Activated T-helper 17 cell treated with anti-CD3 and anti-CD28 coated beads, Interleukin-2, amount 50 U/mL, for 72 hours (primary cell): Measurements from ENCODE around the gene CCDC85C. TPM values are rescaled to one million over a fixed set of nuclear protein-coding genes. Genes with fewer than 3 reads are reported as not detected.

Experiments used
- ATAC-seq: fragments of 150-1000 bp; cut with Tn5 transposase; replicated peaks from 2 replicates; pipeline ENCODE4 v1.10.0; 2021; ENCODE audit warnings: mild to moderate bottlenecking, moderate library complexity
- H3K27ac Mint-ChIP-seq: one replicate; pipeline ENCODE4 v1.8.0; 2022; ENCODE audit warnings: mixed read lengths
- H3K27me3 Mint-ChIP-seq: one replicate; pipeline ENCODE4 v1.8.0; 2022; ENCODE audit warnings: mixed read lengths
- H3K36me3 Mint-ChIP-seq: one replicate; pipeline ENCODE4 v1.8.0; 2022; ENCODE audit warnings: low read depth, mild to moderate bottlenecking, mixed read lengths
- H3K4me1 Mint-ChIP-seq: one replicate; pipeline ENCODE4 v1.8.0; 2022; ENCODE audit warnings: mixed read lengths
- H3K4me3 Mint-ChIP-seq: one replicate; pipeline ENCODE4 v1.8.0; 2022; ENCODE audit warnings: mild to moderate bottlenecking, mixed read lengths
- H3K9me3 Mint-ChIP-seq: one replicate; pipeline ENCODE4 v1.8.0; 2022; ENCODE audit warnings: mixed read lengths
- total RNA-seq, 2 donors: library from RNA; stranded (reverse); gene quantifications; one replicate each; pipeline ENCODE4 v1.2.3, GENCODE V29; 2022

CCDC85C gene
- total RNA-seq, 2 donors from 2014 or later: 2.8 to 3.4 TPM

GRCh38 chr14:99514552-99515300 is 89.3 kb downstream of the CCDC85C start:
- no peaks in the 10 kb centered on the region for H3K9me3 Mint-ChIP-seq
- no peaks in the 10 kb centered on the region for H3K4me1 Mint-ChIP-seq
- H3K27ac Mint-ChIP-seq: peak overlapping the region; percentile 36
- no peak overlapping the region for H3K4me3 Mint-ChIP-seq
- H3K27me3 Mint-ChIP-seq: no peaks in the 10 kb centered on the region
- ATAC-seq: no peak
- peaks cover 22% of the 10 kb centered on the region for H3K36me3 Mint-ChIP-seq

- Mint-ChIP-seq H3K27me3 (no peaks in the 10 kb centered on the region), H3K27ac (no peak overlapping the region), H3K4me1 (no peaks in the 10 kb centered on the region), H3K4me3 (no peak overlapping the region), H3K9me3 (no peaks in the 10 kb centered on the region), H3K36me3 (peaks cover 28% of the 10 kb centered on the region)
- no peak for ATAC-seq
Observed at GRCh38 chr14:99513946-99514551, 90.0 kb downstream of the CCDC85C start.

GRCh38 chr14:99513183-99513694 is 90.8 kb downstream of the CCDC85C start:
- ATAC-seq: no peak
- H3K36me3 Mint-ChIP-seq: peaks cover 37% of the 10 kb centered on the region
- no peak overlapping the region for H3K27ac Mint-ChIP-seq
- no peaks in the 10 kb centered on the region for H3K9me3 Mint-ChIP-seq
- H3K27me3 Mint-ChIP-seq: no peaks in the 10 kb centered on the region
- H3K4me1 Mint-ChIP-seq: no peaks in the 10 kb centered on the region
- H3K4me3 Mint-ChIP-seq: no peak overlapping the region

- H3K27ac Mint-ChIP-seq: peak overlapping the region; percentile 28
- ATAC-seq: no peak
- no peaks in the 10 kb centered on the region for H3K27me3 Mint-ChIP-seq
- H3K36me3 Mint-ChIP-seq: peaks cover 42% of the 10 kb centered on the region
- H3K9me3 Mint-ChIP-seq: no peaks in the 10 kb centered on the region
- H3K4me1 Mint-ChIP-seq: no peaks in the 10 kb centered on the region
- no peak overlapping the region for H3K4me3 Mint-ChIP-seq
Observed at GRCh38 chr14:99512571-99513182, 91.3 kb downstream of the CCDC85C start.

- H3K9me3 Mint-ChIP-seq: no peaks in the 10 kb centered on the region
- H3K36me3 Mint-ChIP-seq: peaks cover 48% of the 10 kb centered on the region
- H3K4me3 Mint-ChIP-seq: no peak overlapping the region
- no peaks in the 10 kb centered on the region for H3K27me3 Mint-ChIP-seq
- peak overlapping the region; percentile 28 for H3K27ac Mint-ChIP-seq
- no peak for ATAC-seq
- no peaks in the 10 kb centered on the region for H3K4me1 Mint-ChIP-seq
Observed at GRCh38 chr14:99512110-99512449, 91.9 kb downstream of the CCDC85C start.

- ATAC-seq: no peak
- H3K27ac Mint-ChIP-seq: peak overlapping the region; percentile 28
- no peaks in the 10 kb centered on the region for H3K27me3 Mint-ChIP-seq
- H3K36me3 Mint-ChIP-seq: peaks cover 53% of the 10 kb centered on the region
- no peak overlapping the region for H3K4me3 Mint-ChIP-seq
- H3K9me3 Mint-ChIP-seq: no peaks in the 10 kb centered on the region
- H3K4me1 Mint-ChIP-seq: no peaks in the 10 kb centered on the region
Observed at GRCh38 chr14:99511421-99512109, 92.4 kb downstream of the CCDC85C start.

GRCh38 chr14:99510556-99511139 is 93.4 kb downstream of the CCDC85C start:
- H3K27me3 Mint-ChIP-seq: no peaks in the 10 kb centered on the region
- H3K4me3 Mint-ChIP-seq: no peak overlapping the region
- H3K9me3 Mint-ChIP-seq: no peaks in the 10 kb centered on the region
- H3K4me1 Mint-ChIP-seq: no peaks in the 10 kb centered on the region
- ATAC-seq: no peak
- H3K36me3 Mint-ChIP-seq: peaks cover 62% of the 10 kb centered on the region
- H3K27ac Mint-ChIP-seq: no peak overlapping the region

GRCh38 chr14:99509871-99510555 is 94.0 kb downstream of the CCDC85C start:
- Mint-ChIP-seq H3K27ac (no peak overlapping the region), H3K4me1 (no peaks in the 10 kb centered on the region), H3K9me3 (no peaks in the 10 kb centered on the region), H3K36me3 (peaks cover 69% of the 10 kb centered on the region), H3K27me3 (no peaks in the 10 kb centered on the region), H3K4me3 (no peak overlapping the region)
- no peak for ATAC-seq

GRCh38 chr14:99508896-99509629 is 94.9 kb downstream of the CCDC85C start:
- Mint-ChIP-seq H3K4me3 (no peak overlapping the region), H3K4me1 (no peaks in the 10 kb centered on the region), H3K36me3 (peaks cover 78% of the 10 kb centered on the region), H3K27me3 (no peaks in the 10 kb centered on the region), H3K9me3 (no peaks in the 10 kb centered on the region), H3K27ac (peak overlapping the region; percentile 20)
- no peak for ATAC-seq

- no peaks in the 10 kb centered on the region for H3K27me3 Mint-ChIP-seq
- no peaks in the 10 kb centered on the region for H3K4me1 Mint-ChIP-seq
- peaks cover 88% of the 10 kb centered on the region for H3K36me3 Mint-ChIP-seq
- H3K4me3 Mint-ChIP-seq: no peak overlapping the region
- H3K27ac Mint-ChIP-seq: no peak overlapping the region
- no peak for ATAC-seq
- no peaks in the 10 kb centered on the region for H3K9me3 Mint-ChIP-seq
Observed at GRCh38 chr14:99507860-99508640, 96.0 kb downstream of the CCDC85C start.

GRCh38 chr14:99506276-99506675 is 97.7 kb downstream of the CCDC85C start:
- peak overlapping the region; percentile 11 for H3K27ac Mint-ChIP-seq
- no peaks in the 10 kb centered on the region for H3K4me1 Mint-ChIP-seq
- no peak overlapping the region for H3K4me3 Mint-ChIP-seq
- H3K9me3 Mint-ChIP-seq: no peaks in the 10 kb centered on the region
- no peak for ATAC-seq
- H3K36me3 Mint-ChIP-seq: peaks cover 94% of the 10 kb centered on the region
- no peaks in the 10 kb centered on the region for H3K27me3 Mint-ChIP-seq

GRCh38 chr14:99505089-99505488 is 98.9 kb downstream of the CCDC85C start:
- no peak overlapping the region for H3K4me3 Mint-ChIP-seq
- H3K36me3 Mint-ChIP-seq: peaks cover 98% of the 10 kb centered on the region
- no peaks in the 10 kb centered on the region for H3K27me3 Mint-ChIP-seq
- H3K27ac Mint-ChIP-seq: no peak overlapping the region
- no peak for ATAC-seq
- no peaks in the 10 kb centered on the region for H3K4me1 Mint-ChIP-seq
- no peaks in the 10 kb centered on the region for H3K9me3 Mint-ChIP-seq
